HepG2 (cell line): Measurements from ENCODE around the gene TPM2. TPM values are rescaled to one million over a fixed set of nuclear protein-coding genes. Genes with fewer than 3 reads are reported as not detected.
A peak's percentile ranks its signal among the peaks of the same experiment; 100 is the strongest.

Experiments
- ARHGAP35 ChIP-seq: sonication (generic); formaldehyde crosslinking; IDR thresholded peaks from 2 replicates; pipeline ENCODE4 v1.9.0; 2022; ENCODE audit warnings: mild to moderate bottlenecking, inconsistent platforms, moderate library complexity, missing genetic modification reagents, borderline replicate concordance
- ATF6 ChIP-seq: sonication (generic); formaldehyde crosslinking; conservative IDR thresholded peaks from 2 replicates; pipeline ENCODE4 v1.4.0; 2020; ENCODE audit warnings: missing genetic modification reagents
- BCL3 ChIP-seq: sonication (generic); formaldehyde crosslinking; IDR thresholded peaks from 2 replicates; pipeline ENCODE4 v1.5.1; 2020; ENCODE audit warnings: mild to moderate bottlenecking, missing genetic modification reagents, moderate library complexity
- ETS1 ChIP-seq: sonication (generic); formaldehyde crosslinking; IDR thresholded peaks from 2 replicates; pipeline ENCODE4 v1.4.0; 2020; ENCODE audit warnings: missing genetic modification reagents
- FOXP4 ChIP-seq: sonication (generic); formaldehyde crosslinking; IDR thresholded peaks from 2 replicates; pipeline ENCODE4 v1.4.0; 2020; ENCODE audit warnings: missing genetic modification reagents
- HDAC2 ChIP-seq: sonication (generic); formaldehyde crosslinking; IDR thresholded peaks from 2 replicates; pipeline ENCODE4 v1.4.0; 2020; ENCODE audit warnings: missing genetic modification reagents
- HNRNPL ChIP-seq: fragments of 200-400 bp; formaldehyde crosslinking; IDR thresholded peaks from 2 replicates; pipeline ENCODE4 v1.6.1; 2017; ENCODE audit warnings: mild to moderate bottlenecking, low read depth, low read length
- HOXA9 ChIP-seq: sonication (generic); formaldehyde crosslinking; IDR thresholded peaks from 2 replicates; pipeline ENCODE4 v1.8.1; 2022; ENCODE audit warnings: missing genetic modification reagents, mild to moderate bottlenecking, moderate library complexity, borderline replicate concordance
- MBD4 ChIP-seq: IDR thresholded peaks from 2 replicates; pipeline ENCODE4 v1.6.1; 2012; ENCODE audit warnings: low read length, inconsistent platforms, borderline replicate concordance
- MIER2 ChIP-seq: IDR thresholded peaks from 2 replicates; pipeline ENCODE4 v1.6.1; 2016; ENCODE audit warnings: missing biosample characterization, missing genetic modification reagents
- RARG ChIP-seq: sonication (generic); formaldehyde crosslinking; IDR thresholded peaks from 2 replicates; pipeline ENCODE4 v1.4.0; 2020; ENCODE audit warnings: low read depth, mild to moderate bottlenecking, missing genetic modification reagents
- SALL1 ChIP-seq: sonication (generic); formaldehyde crosslinking; IDR thresholded peaks from 2 replicates; pipeline ENCODE4 v1.8.0; 2022; ENCODE audit warnings: mild to moderate bottlenecking, missing genetic modification reagents
- SMC3 ChIP-seq: IDR thresholded peaks from 2 replicates; pipeline ENCODE4 v1.6.1; 2011; ENCODE audit warnings: low read length, improper control_type of control experiment
- TCF7L2 ChIP-seq: IDR thresholded peaks from 2 replicates; pipeline ENCODE4 v1.6.1; 2011; ENCODE audit warnings: mild to moderate bottlenecking, low read depth, low read length, moderate library complexity
- THRA ChIP-seq: sonication (generic); formaldehyde crosslinking; IDR thresholded peaks from 2 replicates; pipeline ENCODE4 v1.4.0; 2020; ENCODE audit warnings: missing genetic modification reagents, borderline replicate concordance
- TOPORS ChIP-seq: sonication (generic); formaldehyde crosslinking; IDR thresholded peaks from 2 replicates; pipeline ENCODE4 v1.8.0; 2023; ENCODE audit warnings: mild to moderate bottlenecking, missing genetic modification reagents
- ZBTB8A ChIP-seq: sonication (generic); formaldehyde crosslinking; IDR thresholded peaks from 2 replicates; pipeline ENCODE4 v1.4.0; 2020; ENCODE audit warnings: mild to moderate bottlenecking, low read depth, missing genetic modification reagents, borderline replicate concordance
- ZNF317 ChIP-seq: sonication (generic); formaldehyde crosslinking; IDR thresholded peaks from 2 replicates; pipeline ENCODE4 v1.5.0; 2020; ENCODE audit warnings: mild to moderate bottlenecking, missing genetic modification reagents
- ZNF441 ChIP-seq: sonication (generic); formaldehyde crosslinking; IDR thresholded peaks from 2 replicates; pipeline ENCODE4 v1.7.0; 2021; ENCODE audit warnings: missing genetic modification reagents, borderline replicate concordance
- ZNF543 ChIP-seq: sonication (generic); formaldehyde crosslinking; IDR thresholded peaks from 2 replicates; pipeline ENCODE4 v1.4.0; 2020; ENCODE audit warnings: mild to moderate bottlenecking, missing genetic modification reagents
- ZNF788 ChIP-seq: sonication (generic); formaldehyde crosslinking; IDR thresholded peaks from 2 replicates; pipeline ENCODE4 v1.5.0; 2020; ENCODE audit warnings: mild to moderate bottlenecking, missing genetic modification reagents, borderline replicate concordance
- polyA plus RNA-seq, 8 experiments: library from polyadenylated mRNA; depleted of rRNA in 3 of 8; stranded (reverse) in 7 of 8; unstranded in 1 of 8; fragments of >200 nt; fragmentation: Illumina TruSeq in 4 of 8; extraction: Trizol in 4 of 8; gene quantifications; 2 replicates each; pipeline versions ENCODE4 v1.2.1 to v1.2.3, GENCODE V29; 2011 to 2016; ENCODE audit warnings: low read depth in 4 of 8, missing spikeins in 1 of 8, mixed read lengths in 1 of 8; ENCODE audit not compliant: insufficient read depth in 1 of 8
- total RNA-seq, 5 experiments: library from RNA; depleted of rRNA; stranded (reverse); fragments of >200 nt; fragmentation: Illumina TruSeq; extraction: Trizol; gene quantifications; 2 replicates each; pipeline ENCODE4 v1.2.3, GENCODE V29; 2016; ENCODE audit warnings: low read depth in 1 of 5

TPM2 gene
- total and polyA plus RNA-seq, 2 of the 13 experiments (the other 11 are each of a cell fraction or from before 2014, with no cell fraction given), result 3.1 to 10.7 TPM

GRCh38 chr9:35664531-35665470 is 24.9 kb downstream of the TPM2 start, which contains the start of gene ARHGEF39 (continued):
- TF ChIP-seq FOXP4 (CRISPR knock-in tag) (0 out of 2 replicates have a peak, but pooled peaks have one; percentile 23), MIER2 (CRISPR knock-in tag) (peak; percentile 67; the same call in 1 of the 2 replicates), TOPORS (CRISPR knock-in tag) (peak; percentile 96; the same call in 1 of the 2 replicates), THRA (CRISPR knock-in tag) (peak; percentile 56), SALL1 (CRISPR knock-in tag) (peak; percentile 85), HNRNPL (peak; percentile 91), ATF6 (no peak), ZNF788 (CRISPR knock-in tag) (peak; percentile 70; the same call in 1 of the 2 replicates), HOXA9 (CRISPR knock-in tag) (peak; percentile 97), ZNF441 (no peak), TCF7L2 (no peak), SMC3 (no peak), ZNF543 (CRISPR knock-in tag) (peak; percentile 48; the same call in 1 of the 2 replicates), RARG (CRISPR knock-in tag) (no peak), ZNF317 (CRISPR knock-in tag) (no peak), ETS1 (CRISPR knock-in tag) (0 out of 2 replicates have a peak, but pooled peaks have one; percentile 43), MBD4 (no peak), HDAC2 (peak; percentile 53), ARHGAP35 (CRISPR knock-in tag) (peak; percentile 61; the same call in 1 of the 2 replicates), ZBTB8A (CRISPR knock-in tag) (no peak), BCL3 (peak; percentile 86)
